Suprapubic skin (tissue), 4 donors: ENCODE results near the gene NUP37. TPM values are rescaled to one million over a fixed set of nuclear protein-coding genes. Genes with fewer than 3 reads are reported as not detected.
A peak's percentile ranks its signal among the peaks of the same experiment; 100 is the strongest.

Source experiments
- DNase-seq, 2 donors: peaks; one replicate each; pipeline ENCODE4 v3.0.0-alpha.2; 2019; ENCODE audit warnings: low spot score in 2 of 2
- H3K27ac ChIP-seq: fragments of 200-600 bp; sonication (generic); one replicate; pipeline ENCODE4 v1.5.1; 2019
- H3K27me3 ChIP-seq: fragments of 200-600 bp; sonication (generic); one replicate; pipeline ENCODE4 v1.5.1; 2019
- H3K36me3 ChIP-seq: fragments of 200-600 bp; sonication (generic); one replicate; pipeline ENCODE4 v1.5.1; 2019
- H3K4me1 ChIP-seq: fragments of 200-600 bp; sonication (generic); one replicate; pipeline ENCODE4 v1.5.1; 2019
- H3K4me3 ChIP-seq: fragments of 200-600 bp; sonication (generic); one replicate; pipeline ENCODE4 v1.5.1; 2019; ENCODE audit warnings: mild to moderate bottlenecking
- H3K9me3 ChIP-seq: fragments of 200-600 bp; sonication (generic); one replicate; pipeline ENCODE4 v1.5.1; 2019
- EP300 ChIP-seq: sonication (generic); formaldehyde crosslinking; IDR thresholded peaks from one replicate; pipeline ENCODE4 v1.6.1; 2017; ENCODE audit warnings: antibody characterized with exemption
- POLR2A ChIP-seq, 2 donors: fragments of 450-650 bp; IDR thresholded peaks; one replicate each; pipeline ENCODE4 v1.6.1; 2017; ENCODE audit warnings: antibody characterized with exemption in 2 of 2, mild to moderate bottlenecking in 2 of 2, moderate library complexity in 2 of 2
- POLR2AphosphoS5 ChIP-seq, 3 donors: sonication (generic); formaldehyde crosslinking; IDR thresholded peaks; one replicate each; pipeline ENCODE4 v1.6.1; 2017; ENCODE audit warnings: antibody characterized with exemption in 3 of 3
- WGBS: methylation state at CpG from one replicate; pipeline ENCODE4 v1.1.5; 2018; 5-methylcytosine and 5-hydroxymethylcytosine counted together
- total RNA-seq, 4 donors: library from RNA; depleted of rRNA; stranded (reverse); fragments of >200 nt; gene quantifications; one replicate each; pipeline ENCODE4 v1.1.0, GENCODE V29; 2016
- TF ChIP-seq, protein P1 (sequence below), 2 donors: fragments of 200-600 bp in 1 of 2; fragments of 450-650 bp in 1 of 2; sonication (generic) in 1 of 2; IDR thresholded peaks; one replicate each; pipeline ENCODE4 v1.5.1; 2016 to 2019; ENCODE audit warnings: antibody characterized with exemption in 2 of 2, mild to moderate bottlenecking in 1 of 2, moderate library complexity in 1 of 2

Gene NUP37
- total RNA-seq, 4 donors from 2014 or later, result 13.8 to 22.1 (median 19.1) TPM

DNA sequence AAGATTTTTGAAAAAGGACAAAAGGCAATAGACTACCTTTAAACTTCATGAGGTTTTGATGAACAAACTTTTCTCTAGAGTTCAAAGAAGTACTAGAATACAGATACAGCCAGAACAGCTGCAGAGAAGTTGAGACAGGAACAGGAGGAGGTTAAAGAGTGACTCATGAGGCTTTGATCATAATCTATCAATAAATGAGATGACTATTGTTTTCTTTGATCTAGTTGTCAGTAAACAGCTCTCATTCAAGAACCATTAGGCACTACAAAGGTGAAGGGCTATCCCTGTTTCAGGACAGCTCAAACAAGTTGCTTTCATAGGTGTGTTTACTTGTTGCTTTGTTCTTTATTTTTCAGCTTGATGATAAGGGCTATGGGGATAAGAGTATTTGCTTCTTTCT is 60.6 kb downstream of the NUP37 start:
- TF ChIP-seq EP300, result no peak
- TF ChIP-seq POLR2A (IDR thresholded peaks at IDR 0.05), result no peak
- no peak for TF ChIP-seq POLR2AphosphoS5 (IDR thresholded peaks at IDR 0.05)
- TF ChIP-seq, protein P1, sequence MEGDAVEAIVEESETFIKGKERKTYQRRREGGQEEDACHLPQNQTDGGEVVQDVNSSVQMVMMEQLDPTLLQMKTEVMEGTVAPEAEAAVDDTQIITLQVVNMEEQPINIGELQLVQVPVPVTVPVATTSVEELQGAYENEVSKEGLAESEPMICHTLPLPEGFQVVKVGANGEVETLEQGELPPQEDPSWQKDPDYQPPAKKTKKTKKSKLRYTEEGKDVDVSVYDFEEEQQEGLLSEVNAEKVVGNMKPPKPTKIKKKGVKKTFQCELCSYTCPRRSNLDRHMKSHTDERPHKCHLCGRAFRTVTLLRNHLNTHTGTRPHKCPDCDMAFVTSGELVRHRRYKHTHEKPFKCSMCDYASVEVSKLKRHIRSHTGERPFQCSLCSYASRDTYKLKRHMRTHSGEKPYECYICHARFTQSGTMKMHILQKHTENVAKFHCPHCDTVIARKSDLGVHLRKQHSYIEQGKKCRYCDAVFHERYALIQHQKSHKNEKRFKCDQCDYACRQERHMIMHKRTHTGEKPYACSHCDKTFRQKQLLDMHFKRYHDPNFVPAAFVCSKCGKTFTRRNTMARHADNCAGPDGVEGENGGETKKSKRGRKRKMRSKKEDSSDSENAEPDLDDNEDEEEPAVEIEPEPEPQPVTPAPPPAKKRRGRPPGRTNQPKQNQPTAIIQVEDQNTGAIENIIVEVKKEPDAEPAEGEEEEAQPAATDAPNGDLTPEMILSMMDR (IDR thresholded peaks at IDR 0.05), result no peak
- H3K36me3 ChIP-seq, result peaks cover 24% of the 10 kb centered on the region
- H3K4me3 ChIP-seq, result no peak overlapping the region
- no peak for DNase-seq
- no peak overlapping the region for H3K27ac ChIP-seq
- H3K4me1 ChIP-seq, result peaks cover 12% of the 10 kb centered on the region
- no peaks in the 10 kb centered on the region for H3K27me3 ChIP-seq
- no peaks in the 10 kb centered on the region for H3K9me3 ChIP-seq

DNA sequence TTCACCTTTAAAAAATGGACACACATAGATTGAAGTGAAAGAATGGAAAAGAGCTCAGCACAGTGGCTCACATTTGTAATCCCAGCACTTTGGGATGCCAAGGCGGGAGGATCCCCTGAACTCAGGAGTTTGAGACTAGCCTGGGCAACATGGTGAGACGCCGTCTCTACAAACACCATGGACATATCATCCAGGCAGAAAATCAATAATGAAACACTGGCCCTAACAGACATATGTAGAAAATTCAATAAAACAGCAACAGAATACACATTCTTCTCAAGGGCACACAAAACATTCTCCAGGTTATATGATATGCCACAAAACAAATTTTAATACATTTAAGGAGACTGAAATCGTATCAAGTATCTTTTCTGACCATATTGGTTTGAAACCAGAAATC is 65.6 kb downstream of the NUP37 start:
- DNase-seq, result no peak
- TF ChIP-seq EP300 (no peak), POLR2AphosphoS5 (IDR thresholded peaks at IDR 0.05) (no peak), POLR2A (IDR thresholded peaks at IDR 0.05) (no peak)
- TF ChIP-seq, protein P1 (IDR thresholded peaks at IDR 0.05), result no peak
- Histone ChIP-seq H3K27me3 (no peaks in the 10 kb centered on the region), H3K36me3 (peaks cover 61% of the 10 kb centered on the region), H3K4me3 (no peak overlapping the region), H3K9me3 (no peaks in the 10 kb centered on the region), H3K4me1 (no peaks in the 10 kb centered on the region), H3K27ac (no peak overlapping the region)
- 96% methylated on average over 4 of the region's 4 CpGs for WGBS

DNA sequence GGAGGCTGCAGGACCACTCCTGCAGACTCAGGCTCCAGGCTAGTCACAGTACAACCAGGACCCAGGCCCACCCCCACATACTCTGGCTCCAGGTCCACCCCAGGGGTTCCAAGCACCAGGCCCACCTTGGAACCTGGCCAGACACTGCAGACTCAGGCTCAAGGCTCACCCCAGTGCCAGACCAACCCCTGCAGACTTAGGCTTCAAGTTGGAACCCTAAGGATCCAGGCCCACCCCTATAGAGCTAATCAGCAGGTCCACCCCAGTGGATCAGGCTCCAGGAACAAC is 66.9 kb downstream of the NUP37 start:
- Histone ChIP-seq H3K27ac (no peak overlapping the region), H3K36me3 (peaks cover 74% of the 10 kb centered on the region), H3K27me3 (no peaks in the 10 kb centered on the region), H3K9me3 (no peaks in the 10 kb centered on the region), H3K4me1 (no peaks in the 10 kb centered on the region), H3K4me3 (no peak overlapping the region)
- TF ChIP-seq EP300, result no peak
- peak in 1 of 2 donors; percentile 63 for DNase-seq

DNA sequence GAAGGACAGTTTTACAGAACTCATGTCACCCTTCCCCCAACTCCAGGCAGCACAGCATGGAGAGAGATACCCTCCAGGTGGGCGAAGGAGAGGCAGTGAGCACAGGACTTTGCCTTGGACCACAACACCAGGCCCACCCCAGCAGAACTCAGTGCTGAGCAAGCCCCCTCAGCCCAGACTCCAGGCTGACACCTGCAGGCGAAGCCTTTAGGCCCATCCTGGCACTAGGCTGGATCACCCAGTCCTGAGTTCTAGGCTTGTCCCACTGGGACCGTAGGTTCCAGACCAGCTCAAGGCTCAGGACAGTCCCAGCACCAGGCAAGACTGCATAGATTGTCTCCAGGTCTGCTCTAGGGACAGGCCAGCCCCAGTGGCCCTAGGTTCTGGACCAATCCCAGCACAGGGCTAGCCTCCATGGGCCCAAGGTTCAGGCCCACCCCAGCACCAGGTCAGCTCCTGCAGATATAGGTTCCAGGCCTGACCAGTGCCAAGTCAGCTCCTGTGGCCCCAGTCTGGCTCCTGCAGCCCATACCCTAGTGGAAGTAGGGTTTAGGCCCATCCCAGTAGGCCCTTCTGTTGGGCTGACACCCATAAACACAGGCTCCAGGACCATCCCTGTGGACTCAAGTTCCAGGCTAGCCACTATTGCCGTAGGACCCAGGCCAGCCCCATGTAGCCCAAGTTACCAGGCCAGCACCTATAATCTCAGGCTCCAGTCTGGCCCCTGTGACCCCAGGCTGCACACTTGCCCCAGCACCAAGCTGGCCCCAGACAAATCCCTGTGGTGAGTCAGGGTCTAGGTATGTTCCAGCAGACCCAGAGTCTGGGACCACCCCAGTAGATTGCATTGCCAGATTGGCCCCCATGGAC is 67.5 kb downstream of the NUP37 start:
- Histone ChIP-seq H3K4me3 (no peak overlapping the region), H3K9me3 (no peaks in the 10 kb centered on the region), H3K36me3 (peaks cover 72% of the 10 kb centered on the region), H3K4me1 (no peaks in the 10 kb centered on the region), H3K27me3 (no peaks in the 10 kb centered on the region), H3K27ac (no peak overlapping the region)
- WGBS, result 84% methylated on average over 3 of the region's 4 CpGs
- TF ChIP-seq, protein P1 (IDR thresholded peaks at IDR 0.05), result no peak
- TF ChIP-seq POLR2A (IDR thresholded peaks at IDR 0.05) (no peak), EP300 (no peak), POLR2AphosphoS5 (IDR thresholded peaks at IDR 0.05) (no peak)
- DNase-seq, result no peak

DNA sequence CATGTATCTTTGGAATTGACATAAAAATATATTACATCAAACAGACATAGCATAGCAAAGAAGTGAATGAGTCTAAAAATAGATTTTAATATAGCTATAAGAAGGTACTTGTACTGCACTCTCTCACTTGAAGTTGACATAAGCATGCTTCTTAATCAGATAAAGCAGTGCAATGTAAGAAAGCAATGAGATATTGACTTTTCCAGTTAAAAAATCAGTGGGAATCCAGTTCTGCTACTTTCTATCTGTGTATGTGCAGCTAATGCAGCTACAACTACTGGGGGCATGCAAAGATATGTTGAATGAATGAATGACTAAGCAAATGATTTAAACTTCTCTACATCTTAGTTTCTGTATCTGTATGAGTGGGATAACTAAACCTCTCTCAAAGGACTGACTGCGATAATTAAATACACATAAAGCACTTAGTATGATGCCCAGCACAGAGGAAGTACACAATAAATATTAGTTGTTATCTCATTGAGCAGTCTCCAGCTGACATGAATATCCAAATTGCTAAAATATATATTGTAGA is 68.4 kb downstream of the NUP37 start:
- Histone ChIP-seq H3K27ac (no peak overlapping the region), H3K36me3 (peaks cover 75% of the 10 kb centered on the region)

More for the DNA sequence above, 68.4 kb downstream of the NUP37 start:
- Histone ChIP-seq H3K27me3 (no peaks in the 10 kb centered on the region), H3K9me3 (no peaks in the 10 kb centered on the region), H3K4me3 (no peak overlapping the region), H3K4me1 (no peaks in the 10 kb centered on the region)
- TF ChIP-seq, protein P1 (IDR thresholded peaks at IDR 0.05), result no peak
- DNase-seq, result no peak
- WGBS, result 78% methylated on average over 1 of the region's 1 CpG
